ENCODE data around the gene PRDM16. TPM values are rescaled to one million over a fixed set of nuclear protein-coding genes. Genes with fewer than 3 reads are reported as not detected.

The PRDM16 gene
- total and polyA plus RNA-seq, 2 of the 13 experiments (the other 11 are each of a cell fraction or from before 2014, with no cell fraction given): 0.15 to 0.81 TPM

- TF ChIP-seq ZBTB33 (CRISPR knock-in tag; IDR thresholded peaks at IDR 0.05) (0 out of 2 replicates have a peak, but pooled peaks have one; percentile 49), SOX5 (CRISPR knock-in tag; IDR thresholded peaks at IDR 0.05; ENCODE audit: borderline replicate concordance) (no peak), HNRNPL (IDR thresholded peaks at IDR 0.05; ENCODE audit: low read depth, low read length) (peak; percentile 88), ZNF761 (CRISPR knock-in tag; conservative IDR thresholded peaks at IDR 0.05) (no peak), ZNF773 (CRISPR knock-in tag; IDR thresholded peaks at IDR 0.05; ENCODE audit: borderline replicate concordance) (no peak), DDIT3 (CRISPR knock-in tag; IDR thresholded peaks at IDR 0.05) (no peak), ZNF280D (CRISPR knock-in tag; IDR thresholded peaks at IDR 0.05) (no peak), SKIL (CRISPR knock-in tag; IDR thresholded peaks at IDR 0.05; ENCODE audit: borderline replicate concordance) (no peak), ATF3 (CRISPR knock-in tag; IDR thresholded peaks at IDR 0.05) (no peak), ZMYM4 (CRISPR knock-in tag; IDR thresholded peaks at IDR 0.05) (no peak), ZNF550 (CRISPR knock-in tag; IDR thresholded peaks at IDR 0.05; ENCODE audit: borderline replicate concordance) (no peak), NKX3-1 (CRISPR knock-in tag; IDR thresholded peaks at IDR 0.05) (no peak), HIVEP1 (CRISPR knock-in tag; IDR thresholded peaks at IDR 0.05) (no peak), HES4 (CRISPR knock-in tag; IDR thresholded peaks at IDR 0.05; ENCODE audit: borderline replicate concordance) (0 out of 2 replicates have a peak, but pooled peaks have one; percentile 14), GMEB2 (CRISPR knock-in tag; IDR thresholded peaks at IDR 0.05; ENCODE audit: low read depth) (no peak), AGO2 (optimal IDR thresholded peaks at IDR 0.05; ENCODE audit: low read depth, low read length) (peak; percentile 85), NFIC (IDR thresholded peaks at IDR 0.05; ENCODE audit: low read length) (no peak), POGZ (CRISPR knock-in tag; IDR thresholded peaks at IDR 0.05) (0 out of 2 replicates have a peak, but pooled peaks have one; percentile 1), MIXL1 (CRISPR knock-in tag; IDR thresholded peaks at IDR 0.05) (no peak), E2F2 (CRISPR knock-in tag; IDR thresholded peaks at IDR 0.05; ENCODE audit: borderline replicate concordance) (no peak)
These were observed 258.3 kb downstream of the PRDM16 start (continued) for GRCh38 chr1:3327389-3327702.
